PFSK-1 (cell line): ENCODE results near the gene PCDHGC3.

Experiments used
- FOXP2 ChIP-seq: optimal IDR thresholded peaks from 2 replicates; pipeline ENCODE3; 2011; ENCODE audit warnings: borderline replicate concordance, control low read depth, inconsistent platforms; ENCODE audit not compliant: insufficient read depth; ENCODE audit errors: extremely low read length, extremely low read depth
- POLR2AphosphoS5 ChIP-seq: IDR thresholded peaks from 2 replicates; pipeline ENCODE4 v1.6.1; 2012; ENCODE audit warnings: low read depth, mild to moderate bottlenecking, control low read depth, low read length, moderate library complexity
- REST ChIP-seq, 2 experiments: IDR thresholded peaks; 2 replicates each; pipeline versions ENCODE4 v1.6.1 to v1.8.0; 2011 to 2012; ENCODE audit warnings: low read depth in 2 of 2, low read length in 2 of 2, control low read depth in 1 of 2, inconsistent platforms in 1 of 2, mild to moderate bottlenecking in 1 of 2, moderate library complexity in 1 of 2; ENCODE audit not compliant: insufficient read depth in 1 of 2
- SIN3A ChIP-seq: IDR thresholded peaks from 2 replicates; pipeline ENCODE4 v1.6.1; 2012; ENCODE audit warnings: mild to moderate bottlenecking, low read length, moderate library complexity, borderline replicate concordance; ENCODE audit not compliant: insufficient read depth
- TAF1 ChIP-seq: IDR thresholded peaks from 2 replicates; pipeline ENCODE4 v1.6.1; 2012; ENCODE audit warnings: low read length, control low read depth, borderline replicate concordance; ENCODE audit not compliant: insufficient read depth

The PCDHGC3 gene

GRCh38 chr5:141513627-141514329 is 38.0 kb downstream of the PCDHGC3 start:
- TF ChIP-seq TAF1 (no peak), POLR2AphosphoS5 (no peak), SIN3A (no peak), FOXP2 (no peak), REST (IDR thresholded peaks at IDR 0.05; ENCODE audit: insufficient read depth in 1 of 2, low read depth in 2 of 2, low read length in 2 of 2) (no peak)

- no peak for TF ChIP-seq TAF1
- no peak for TF ChIP-seq SIN3A
- TF ChIP-seq FOXP2, result no peak
Observed at GRCh38 chr5:141514330-141515133, 38.8 kb downstream of the PCDHGC3 start.

GRCh38 chr5:141515141-141515540 is 39.4 kb downstream of the PCDHGC3 start:
- TF ChIP-seq SIN3A, result no peak
- no peak for TF ChIP-seq FOXP2
- no peak for TF ChIP-seq POLR2AphosphoS5
- no peak for TF ChIP-seq REST (IDR thresholded peaks at IDR 0.05; ENCODE audit: insufficient read depth in 1 of 2, low read depth in 2 of 2, low read length in 2 of 2)
- no peak for TF ChIP-seq TAF1

- TF ChIP-seq SIN3A, result no peak
- no peak for TF ChIP-seq TAF1
- no peak for TF ChIP-seq FOXP2
- no peak for TF ChIP-seq POLR2AphosphoS5
- no peak for TF ChIP-seq REST (IDR thresholded peaks at IDR 0.05; ENCODE audit: insufficient read depth in 1 of 2, low read depth in 2 of 2, low read length in 2 of 2)
Observed at GRCh38 chr5:141515946-141516671, 40.3 kb downstream of the PCDHGC3 start.

- TF ChIP-seq REST (IDR thresholded peaks at IDR 0.05; ENCODE audit: insufficient read depth in 1 of 2, low read depth in 2 of 2, low read length in 2 of 2), result no peak
- no peak for TF ChIP-seq POLR2AphosphoS5
- TF ChIP-seq SIN3A, result no peak
- TF ChIP-seq TAF1, result no peak
- TF ChIP-seq FOXP2, result no peak
Observed at GRCh38 chr5:141516672-141517025, 40.9 kb downstream of the PCDHGC3 start.
